IMR-90 (cell line): Measurements from ENCODE around the gene BLVRB.

Experiments used
- BHLHE40 ChIP-seq: fragments of 150-350 bp; IDR thresholded peaks from 2 replicates; pipeline ENCODE4 v1.6.1; 2016; ENCODE audit warnings: mild to moderate bottlenecking, low read depth, low read length
- CEBPB ChIP-seq: IDR thresholded peaks from 2 replicates; pipeline ENCODE4 v1.6.1; 2012; ENCODE audit warnings: low read depth, low read length, improper control_type of control experiment
- CTCF ChIP-seq: conservative IDR thresholded peaks from 2 replicates; pipeline ENCODE4 v1.5.1; 2012; ENCODE audit warnings: mild to moderate bottlenecking, low read depth, low read length, improper control_type of control experiment
- ELK1 ChIP-seq: fragments of 150-350 bp; IDR thresholded peaks from 2 replicates; pipeline ENCODE4 v1.6.1; 2016; ENCODE audit warnings: low read depth, mild to moderate bottlenecking, low read length, moderate library complexity, borderline replicate concordance
- MAFK ChIP-seq: IDR thresholded peaks from 2 replicates; pipeline ENCODE4 v1.6.1; 2012; ENCODE audit warnings: low read depth, low read length, improper control_type of control experiment
- MAZ ChIP-seq: IDR thresholded peaks from 2 replicates; pipeline ENCODE4 v1.6.1; 2012; ENCODE audit warnings: low read depth, mild to moderate bottlenecking, low read length, improper control_type of control experiment, moderate library complexity, borderline replicate concordance
- MXI1 ChIP-seq: IDR thresholded peaks from 2 replicates; pipeline ENCODE4 v1.6.1; 2012; ENCODE audit warnings: low read depth, mild to moderate bottlenecking, low read length, moderate library complexity, borderline replicate concordance
- NFE2L2 ChIP-seq: fragments of 150-350 bp; IDR thresholded peaks from 2 replicates; pipeline ENCODE4 v1.6.1; 2016; ENCODE audit warnings: low read depth, mild to moderate bottlenecking, low read length
- POLR2A ChIP-seq: IDR thresholded peaks from 2 replicates; pipeline ENCODE4 v1.6.1; 2012; ENCODE audit warnings: mild to moderate bottlenecking, low read depth, low read length
- RAD21 ChIP-seq: IDR thresholded peaks from 2 replicates; pipeline ENCODE4 v1.6.1; 2012; ENCODE audit warnings: low read length, improper control_type of control experiment
- RCOR1 ChIP-seq: IDR thresholded peaks from 2 replicates; pipeline ENCODE4 v1.6.1; 2012; ENCODE audit warnings: mild to moderate bottlenecking, low read length, improper control_type of control experiment; ENCODE audit not compliant: insufficient replicate concordance
- USF2 ChIP-seq: fragments of 150-350 bp; IDR thresholded peaks from 2 replicates; pipeline ENCODE4 v1.6.1; 2017; ENCODE audit warnings: mild to moderate bottlenecking, antibody characterized with exemption, low read length, low read depth

- TF ChIP-seq CTCF (no peak), MAFK (no peak), RAD21 (no peak), MXI1 (no peak), CEBPB (no peak), MAZ (no peak), BHLHE40 (no peak), POLR2A (no peak), RCOR1 (no peak), NFE2L2 (no peak), ELK1 (no peak), USF2 (no peak)
Measured at GRCh38 chr19:40411958-40412499, 53.5 kb downstream of the BLVRB start.
